Stromal cell of bone marrow (primary cell): Measurements from ENCODE around the gene HLA-DMB.
A peak's percentile ranks its signal among the peaks of the same experiment; 100 is the strongest.
"Not testable (repeated sequence)": the region's sequence is repeated elsewhere in the genome, so short reads cannot be mapped to it uniquely, and the experiment has no call there.

Source experiments
- DNase-seq: peaks from one replicate; pipeline ENCODE4 v3.0.0-alpha.2; 2012; ENCODE audit warnings: low read depth

The HLA-DMB gene

DNA sequence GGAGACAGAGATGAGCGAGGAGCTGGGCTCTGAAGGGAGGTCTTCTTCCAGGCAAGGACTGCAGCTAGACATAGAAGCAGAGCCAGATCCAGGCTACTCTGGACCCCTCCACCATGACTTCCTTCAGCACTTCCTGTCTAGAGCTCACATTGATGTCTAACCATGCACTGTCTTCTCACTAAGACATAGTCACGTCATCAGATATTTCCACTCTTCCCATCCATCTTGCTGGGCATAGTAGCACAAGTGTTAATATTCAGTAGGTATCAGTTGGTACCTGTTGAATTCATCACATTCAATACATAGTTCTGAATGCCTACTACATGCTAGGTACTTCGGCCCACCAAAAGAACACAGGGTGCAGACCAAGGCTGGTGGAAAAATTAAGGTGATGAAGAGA is 9.2 kb upstream of the HLA-DMB start:
- no peak for DNase-seq

DNA sequence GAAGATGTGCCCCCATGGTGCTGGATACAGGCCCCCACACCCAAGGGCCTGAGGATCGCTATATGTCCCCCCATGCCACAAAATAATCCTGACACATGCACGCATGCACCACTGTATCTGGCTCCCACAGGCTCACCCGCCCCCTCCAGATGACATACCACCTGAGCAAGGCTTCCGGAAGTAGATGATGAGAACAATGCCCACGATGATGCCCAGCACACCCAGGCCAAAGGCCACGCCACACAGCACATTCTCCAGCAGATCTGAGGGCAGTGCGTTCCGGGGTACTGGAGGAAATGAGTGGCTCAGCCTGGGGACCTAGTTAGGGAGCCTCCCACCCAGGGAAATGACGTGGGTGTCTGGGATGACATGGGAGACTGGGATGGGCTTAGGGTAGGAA is 8.3 kb upstream of the HLA-DMB start:
- no peak for DNase-seq

DNA sequence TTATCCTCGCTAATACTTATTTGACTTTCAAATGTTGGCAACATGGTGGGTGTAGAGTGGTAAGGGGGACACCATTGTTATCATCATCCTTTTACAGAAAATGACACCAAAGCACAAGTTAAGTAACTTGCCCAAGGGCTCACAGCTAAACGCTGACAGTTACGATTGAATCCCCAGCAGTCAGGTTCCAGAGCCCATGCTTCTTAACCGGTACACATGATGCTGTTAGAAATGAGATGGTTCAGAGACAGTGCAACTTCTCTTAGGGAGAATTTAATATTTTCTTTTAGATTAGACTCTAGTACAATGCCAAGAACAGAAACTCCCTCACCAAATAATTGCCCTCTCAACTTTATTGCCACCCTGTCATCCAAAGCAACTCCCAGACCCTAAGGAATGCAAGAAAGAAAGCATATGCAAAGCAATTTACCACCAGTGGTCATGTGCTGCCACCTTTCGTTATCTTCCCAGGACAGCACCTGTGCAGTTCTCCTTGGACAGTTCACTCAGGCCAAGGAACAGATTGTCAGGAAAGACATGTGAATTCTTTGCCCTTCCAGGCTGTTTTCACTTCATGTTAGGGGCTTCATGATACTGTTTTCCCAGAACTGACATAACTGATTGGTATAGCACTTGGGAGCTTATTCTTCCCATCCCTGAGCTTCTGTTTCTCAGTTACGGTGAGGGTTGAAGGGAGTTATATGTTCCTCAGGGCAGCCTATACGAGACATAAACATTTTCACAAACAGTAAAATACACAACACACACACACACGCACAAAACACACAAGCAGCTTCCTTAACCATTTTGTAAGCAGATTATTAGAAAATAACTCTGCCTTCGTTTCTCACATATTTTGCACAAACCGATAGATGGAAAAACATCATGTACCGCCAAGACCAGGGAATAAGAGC is 7.0 kb upstream of the HLA-DMB start:
- no peak for DNase-seq

DNA sequence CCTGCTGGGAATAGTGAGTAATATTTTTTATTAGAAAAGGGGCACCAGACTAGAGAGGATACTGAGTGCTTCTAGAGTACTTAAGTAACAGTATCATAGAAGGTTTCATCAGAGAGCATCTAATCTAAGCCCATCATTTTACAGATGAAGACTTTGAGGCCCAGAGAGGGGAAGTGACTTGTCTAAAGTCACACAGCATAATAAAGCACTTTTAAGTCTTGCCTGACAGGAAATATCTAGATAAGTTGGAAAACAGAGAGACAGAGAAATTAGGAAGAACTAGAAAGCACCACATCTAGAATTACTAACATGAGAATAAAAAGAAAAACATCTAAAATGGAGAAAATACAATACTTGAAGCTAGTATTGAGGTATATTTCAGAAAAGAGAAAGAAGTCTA is 6.1 kb upstream of the HLA-DMB start:
- no peak for DNase-seq

DNA sequence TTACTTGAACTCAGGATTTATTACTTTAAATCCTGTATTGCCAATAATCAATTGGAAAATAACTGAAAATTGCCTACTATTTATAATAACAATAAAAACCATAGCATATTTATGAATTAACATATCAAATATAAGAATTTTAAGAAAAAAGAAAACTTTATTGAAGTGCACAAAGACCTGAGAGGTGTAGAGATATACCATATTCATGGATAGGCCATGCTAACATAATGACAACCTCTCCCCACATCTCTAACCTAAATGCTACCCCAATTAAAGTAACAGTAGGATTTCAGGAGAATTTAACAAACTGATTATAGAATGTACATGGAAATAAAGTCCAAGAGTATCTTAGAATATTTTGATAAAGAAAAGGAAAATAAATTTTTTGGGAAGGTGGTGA is 5.1 kb upstream of the HLA-DMB start:
- no peak for DNase-seq

DNA sequence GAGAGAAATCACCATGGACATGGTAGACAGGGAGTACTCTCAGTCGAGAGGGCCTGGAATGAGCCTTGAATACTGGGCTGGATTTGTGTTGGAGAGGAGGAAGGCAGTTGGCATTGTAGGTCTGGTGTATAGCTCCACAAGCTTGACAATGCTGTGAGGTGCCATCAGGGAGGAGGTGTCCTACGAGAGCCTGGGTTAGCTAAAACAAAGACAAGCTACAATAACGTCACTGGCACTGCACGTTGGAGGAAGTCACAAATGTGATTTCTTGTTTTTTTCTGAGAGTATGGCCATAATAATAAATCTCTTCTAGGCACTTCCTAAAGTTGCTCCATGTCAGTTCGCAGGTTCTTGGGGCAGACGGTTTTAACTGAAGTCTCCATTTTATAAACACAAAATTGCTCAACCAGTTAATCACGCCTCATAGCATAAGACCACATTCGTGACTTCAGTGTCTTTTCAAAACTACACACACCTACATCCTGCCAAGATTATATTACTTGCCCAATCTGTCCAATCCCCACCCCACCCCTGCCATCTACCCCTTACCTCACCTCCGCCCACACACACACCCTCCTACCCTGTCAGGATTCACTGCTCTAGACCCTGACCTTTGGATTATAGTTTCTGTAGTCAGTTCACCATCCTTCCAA is 4.4 kb upstream of the HLA-DMB start:
- DNase-seq, result no peak

DNA sequence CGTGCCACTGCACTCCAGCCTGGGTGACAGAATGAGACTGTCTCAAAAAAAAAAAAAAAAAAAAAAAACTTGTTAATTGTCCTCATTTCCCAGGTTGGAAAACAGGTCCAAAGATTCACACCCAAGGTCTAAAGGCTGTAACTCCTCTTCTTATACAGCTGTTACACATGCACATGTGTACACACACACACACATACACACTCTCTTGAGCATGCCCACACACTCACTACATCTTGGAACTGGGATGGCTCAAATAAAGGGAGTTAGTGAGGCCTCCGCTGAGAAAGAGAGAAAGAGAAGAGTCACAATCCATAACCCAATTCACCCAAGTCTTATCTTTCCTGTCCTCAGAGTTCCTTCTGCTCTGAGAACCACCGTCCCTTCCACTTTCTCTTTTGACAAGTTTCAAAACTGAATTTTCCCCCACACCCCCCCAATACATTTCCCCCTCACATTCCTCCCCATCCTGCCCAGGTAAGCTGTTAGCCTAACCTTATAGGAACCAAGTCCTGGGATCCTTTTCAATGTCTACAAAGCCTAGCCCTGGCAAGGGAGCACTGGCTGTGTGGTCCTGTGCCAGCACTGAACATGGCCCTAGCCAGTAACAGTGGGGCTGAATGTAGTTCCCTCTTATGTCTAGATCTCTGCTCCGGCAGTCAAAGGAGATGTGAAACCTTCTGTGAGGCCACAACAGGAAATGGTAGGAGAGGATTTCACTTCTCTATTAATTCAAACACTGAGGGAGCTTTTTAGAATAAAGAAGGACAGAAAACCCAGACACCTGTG is 3.2 kb upstream of the HLA-DMB start:
- no peak for DNase-seq

DNA sequence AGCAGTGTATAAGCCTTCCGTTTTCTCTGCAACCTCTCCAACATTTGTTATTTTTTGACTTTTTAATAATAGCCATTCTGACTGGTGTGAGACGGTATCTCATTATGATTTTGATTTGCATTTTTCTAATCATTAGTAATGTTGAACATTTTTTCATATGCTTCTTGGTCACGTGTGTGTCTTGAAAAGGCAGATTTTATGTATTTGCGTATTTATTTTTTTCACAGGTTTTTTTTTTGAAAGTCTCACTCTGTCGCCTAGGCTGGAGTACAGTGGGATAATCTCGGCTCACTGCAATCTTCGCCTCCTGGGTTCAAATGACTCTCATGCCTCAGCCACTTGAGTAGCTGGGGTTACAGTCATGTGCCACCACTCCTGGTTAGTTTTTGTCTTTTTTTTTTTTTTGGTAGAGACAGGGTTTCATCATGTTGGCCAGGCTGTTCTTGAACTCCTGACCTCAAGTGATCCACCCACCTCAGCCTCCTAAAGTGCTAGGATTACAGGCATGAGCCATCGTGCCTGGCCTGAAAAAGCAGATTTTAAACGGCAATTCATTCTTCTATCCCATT is 1.8 kb upstream of the HLA-DMB start:
- not testable (repeated sequence) for DNase-seq

DNA sequence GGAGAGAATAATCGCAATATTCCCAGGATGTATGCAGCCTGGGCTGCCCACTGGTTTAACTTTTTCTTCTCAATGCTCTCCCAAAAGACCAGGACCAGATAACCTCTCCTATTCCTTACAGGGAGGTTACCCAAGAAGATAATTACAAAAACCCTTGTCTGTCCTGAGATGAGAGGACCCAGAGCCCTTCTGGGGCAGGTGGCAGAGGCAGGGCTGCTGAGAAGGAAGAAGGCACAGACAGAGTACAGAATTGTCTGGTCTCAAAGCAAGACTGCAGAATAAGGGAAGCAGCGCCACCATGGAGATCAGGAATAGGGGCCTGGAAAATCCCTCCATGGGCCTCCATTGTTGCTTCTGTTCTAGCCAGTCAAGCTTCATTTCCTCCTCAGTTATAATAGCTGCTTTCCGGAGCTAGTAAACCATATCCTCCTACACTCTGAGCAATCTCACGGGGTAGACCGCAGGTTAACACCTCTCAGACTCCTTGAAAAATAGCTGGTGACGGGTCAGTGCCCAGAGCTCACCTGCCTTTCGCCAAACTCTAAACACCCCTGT is 463 bp upstream of the HLA-DMB start:
- DNase-seq, result no peak

DNA sequence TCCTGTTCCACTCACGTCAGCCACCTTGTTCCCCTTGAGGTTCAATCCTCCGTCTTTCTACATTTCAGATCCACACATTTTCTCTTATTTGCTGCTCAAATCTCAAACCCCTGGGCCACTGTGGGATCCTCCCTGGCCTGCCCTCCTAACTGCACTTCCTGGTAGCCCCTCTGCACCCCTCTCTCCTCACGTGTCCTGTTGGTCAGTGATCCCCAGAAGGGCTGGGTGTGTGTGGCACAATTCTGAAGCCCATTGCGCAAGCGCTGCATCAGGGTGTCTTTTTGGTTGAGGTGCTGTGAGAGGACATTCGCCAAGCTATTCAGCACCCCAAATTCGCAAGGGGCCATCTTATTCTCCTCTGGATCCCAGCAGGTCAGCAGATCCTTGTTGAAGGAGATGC is 2.3 kb downstream of the HLA-DMB start:
- DNase-seq, result no peak

DNA sequence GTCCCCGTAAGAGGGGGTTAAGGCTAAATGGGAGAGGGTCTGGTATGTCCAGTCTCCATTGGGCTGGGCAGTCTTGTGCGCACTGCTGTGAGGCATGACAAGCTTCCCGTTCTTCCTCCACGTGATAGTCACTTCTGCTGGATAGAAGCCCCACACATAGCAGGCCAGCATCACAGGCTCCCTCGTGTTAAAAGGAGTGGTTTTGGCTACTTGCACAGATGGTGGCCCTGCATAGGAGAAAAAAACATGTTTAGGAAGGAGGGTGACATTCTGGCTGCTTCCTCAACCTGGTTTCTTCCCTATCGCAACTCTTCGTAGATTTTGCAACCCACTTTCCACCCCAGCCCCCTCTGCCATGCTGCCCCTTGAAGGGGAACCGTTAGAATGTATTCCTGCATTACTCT is 3.6 kb downstream of the HLA-DMB start:
- DNase-seq, result no peak

DNA sequence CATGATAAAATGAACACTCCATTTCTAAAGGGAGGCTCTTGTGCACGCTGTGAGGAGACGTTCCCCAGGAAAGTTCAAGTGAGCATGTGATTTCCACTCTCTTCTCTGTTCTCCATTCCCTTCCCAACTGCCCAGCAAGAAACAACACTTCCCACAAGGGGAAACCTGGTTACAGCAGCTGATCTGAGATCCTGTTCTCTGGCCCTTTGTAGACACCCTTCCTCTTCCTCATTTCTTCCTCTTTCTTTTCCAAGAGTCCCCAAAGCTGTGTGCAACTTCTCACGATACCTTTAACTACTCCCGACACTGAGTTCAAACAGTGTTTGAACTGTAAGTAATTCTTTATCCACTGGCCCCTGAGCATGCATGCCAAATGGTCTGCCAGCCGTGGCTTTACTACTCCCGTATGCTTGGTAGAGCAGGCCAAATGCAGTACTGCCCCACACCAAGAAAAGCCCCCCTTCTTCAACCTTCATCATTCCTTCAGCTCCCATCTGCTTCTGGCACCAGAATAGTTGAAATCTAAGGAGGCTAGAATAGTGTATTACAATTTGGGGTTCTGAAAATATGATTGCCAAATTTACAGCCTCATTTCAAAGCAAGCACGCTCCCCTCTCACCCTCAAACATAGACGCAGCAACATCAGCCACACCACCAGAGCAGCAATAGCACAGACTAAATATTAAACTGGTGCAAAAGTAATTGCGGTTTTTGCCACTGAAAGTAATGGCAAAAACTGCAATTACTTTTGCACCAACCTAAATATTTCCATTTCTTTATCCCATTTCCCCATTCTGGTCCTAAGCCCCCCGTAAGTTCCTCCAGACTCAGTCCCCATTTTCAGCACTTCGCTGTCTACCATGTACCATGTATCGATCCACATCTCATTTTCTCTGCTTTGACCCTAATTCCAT is 4.3 kb downstream of the HLA-DMB start:
- no peak for DNase-seq

DNA sequence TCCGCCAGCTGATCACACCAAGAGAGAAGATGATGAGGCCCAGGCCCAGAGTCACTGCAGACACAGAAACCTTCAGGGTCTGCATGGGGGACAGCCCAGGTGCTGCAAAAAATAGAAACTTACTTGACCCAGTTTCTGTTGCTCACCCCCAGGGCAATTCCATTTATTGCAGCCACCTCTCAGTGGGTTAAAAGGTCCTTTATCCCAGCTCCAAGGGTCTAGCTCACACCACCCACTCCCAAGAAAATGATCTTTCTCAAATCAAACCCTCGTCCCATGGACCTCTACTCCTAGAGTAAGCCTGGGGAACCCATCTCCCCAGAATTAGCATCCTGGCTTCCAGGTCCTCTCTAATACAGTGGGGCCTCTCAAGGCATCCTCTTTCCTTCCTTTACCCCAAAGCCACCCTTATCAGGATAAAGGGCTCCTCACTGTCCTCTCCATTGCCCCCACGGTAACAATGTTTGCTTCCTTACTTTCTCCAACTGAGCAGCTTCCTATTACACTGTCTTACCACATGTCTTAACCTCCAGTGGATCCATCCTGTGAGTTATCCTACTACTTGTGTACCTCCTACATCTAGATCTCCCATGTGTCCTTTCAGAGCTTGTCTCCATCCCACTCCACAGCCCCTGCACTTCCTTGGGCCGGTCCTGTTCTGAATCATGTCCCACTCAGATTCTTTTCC is 5.1 kb downstream of the HLA-DMB start:
- DNase-seq, result no peak

DNA sequence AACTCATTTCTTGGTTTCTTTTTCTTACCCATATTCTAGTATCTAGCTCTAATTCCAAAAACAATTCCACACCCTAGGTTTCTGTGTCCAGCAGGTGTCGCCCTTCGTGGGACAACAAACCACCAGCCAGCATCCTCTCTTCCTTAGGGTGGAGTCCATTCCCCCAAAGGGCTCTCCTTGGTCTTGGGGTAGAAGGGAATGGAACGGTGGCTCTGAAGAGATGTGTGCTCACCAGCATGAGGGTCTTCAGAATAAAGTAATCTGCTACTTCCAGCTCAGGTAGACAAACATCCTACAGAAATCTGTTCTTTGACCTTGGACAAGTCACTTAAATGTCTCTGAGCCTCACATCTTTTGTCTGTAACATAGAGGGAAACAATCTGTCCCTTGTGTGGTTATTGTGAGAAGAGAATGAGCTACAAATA is 7.2 kb downstream of the HLA-DMB start:
- DNase-seq, result peak; percentile 62

DNA sequence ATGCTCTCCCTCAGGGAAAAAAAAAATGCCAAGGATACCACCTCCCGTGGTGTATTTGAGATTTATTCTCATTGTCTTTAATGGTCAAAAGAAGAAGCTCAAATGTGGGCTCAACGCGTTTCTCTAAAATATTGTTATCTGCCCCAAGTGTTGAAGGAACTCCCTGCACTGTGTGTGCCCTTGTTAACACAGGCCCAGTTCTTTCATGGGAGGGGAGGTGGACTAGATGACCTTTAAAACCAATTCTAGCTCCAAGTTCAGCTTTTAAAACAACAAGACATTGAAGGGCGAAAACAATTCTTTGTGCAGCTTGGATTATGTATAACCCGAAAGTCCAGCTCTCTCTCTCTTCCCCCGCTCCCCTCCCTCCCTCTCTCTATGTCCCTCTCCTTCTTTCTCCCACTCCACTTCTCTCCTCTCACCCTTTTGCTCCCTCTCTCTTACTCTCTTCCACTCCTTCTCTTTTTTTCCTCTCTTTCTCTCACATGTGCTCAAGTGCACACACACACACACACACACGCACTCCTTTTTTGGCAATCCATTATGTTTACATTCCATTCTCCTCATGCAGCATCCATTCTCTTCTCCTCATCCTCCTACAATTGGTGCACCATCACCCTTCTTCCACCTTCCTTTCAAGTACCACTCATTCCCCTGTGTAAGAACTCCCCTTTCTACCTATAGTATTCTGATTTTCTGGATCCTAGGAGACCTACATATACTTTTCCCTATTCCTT is 8.5 kb downstream of the HLA-DMB start:
- no peak for DNase-seq

DNA sequence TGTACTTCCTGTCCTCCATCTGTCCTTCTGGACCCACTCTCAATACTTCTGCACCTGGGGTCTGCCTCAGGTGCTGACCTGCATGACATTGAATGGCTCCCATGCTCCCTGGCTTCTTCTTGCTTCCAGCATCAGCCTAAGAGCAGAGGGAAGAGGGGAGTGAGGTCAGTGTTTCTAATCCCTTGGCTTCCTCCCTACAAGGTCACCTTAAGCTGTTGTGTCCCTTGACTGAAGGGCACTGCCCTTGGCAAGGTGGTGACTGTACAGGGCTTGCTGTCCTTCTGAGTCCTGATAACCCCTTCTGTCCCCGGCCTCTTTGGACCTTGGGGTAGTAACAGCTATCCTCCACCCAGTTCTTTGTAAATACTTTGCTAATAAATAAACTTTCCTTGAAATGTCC is 9.6 kb downstream of the HLA-DMB start:
- no peak for DNase-seq

DNA sequence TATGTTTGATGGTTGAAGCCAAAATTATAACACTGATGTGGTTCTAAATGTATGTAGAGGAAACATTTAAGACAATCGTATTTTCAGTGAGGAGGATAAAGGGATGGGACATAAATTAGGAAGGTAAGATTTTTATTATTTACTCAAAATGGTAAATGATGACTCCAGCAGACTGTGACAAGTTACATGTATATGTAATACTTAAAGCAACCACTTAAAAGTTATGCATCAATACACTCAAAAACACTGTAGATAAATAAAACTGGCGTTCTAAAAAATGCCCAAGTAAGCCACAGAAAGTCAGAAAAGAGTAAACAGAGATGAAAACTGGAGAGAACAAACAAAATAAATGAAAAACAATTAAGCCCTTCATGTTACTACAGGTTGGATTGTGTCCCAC is 18.7 kb downstream of the HLA-DMB start:
- DNase-seq, result no peak

DNA sequence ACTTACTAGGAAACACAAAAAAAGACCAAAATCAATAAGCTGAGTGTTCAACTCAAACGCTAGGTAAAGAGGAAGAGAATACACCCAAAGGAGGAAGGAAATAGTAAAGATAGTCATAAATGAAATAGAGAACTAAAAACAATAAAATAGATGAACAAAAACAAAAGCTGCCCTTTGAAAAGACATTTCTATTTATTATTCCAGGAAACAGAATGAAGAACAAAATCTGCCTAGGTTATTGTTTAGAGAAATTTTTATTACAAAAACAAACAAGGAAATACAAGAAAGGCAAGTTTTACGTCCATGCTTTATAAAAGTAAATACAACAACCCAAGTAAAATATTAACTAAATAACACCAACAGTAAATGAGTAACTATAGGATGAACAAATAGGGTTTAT is 20.1 kb downstream of the HLA-DMB start:
- DNase-seq, result no peak

DNA sequence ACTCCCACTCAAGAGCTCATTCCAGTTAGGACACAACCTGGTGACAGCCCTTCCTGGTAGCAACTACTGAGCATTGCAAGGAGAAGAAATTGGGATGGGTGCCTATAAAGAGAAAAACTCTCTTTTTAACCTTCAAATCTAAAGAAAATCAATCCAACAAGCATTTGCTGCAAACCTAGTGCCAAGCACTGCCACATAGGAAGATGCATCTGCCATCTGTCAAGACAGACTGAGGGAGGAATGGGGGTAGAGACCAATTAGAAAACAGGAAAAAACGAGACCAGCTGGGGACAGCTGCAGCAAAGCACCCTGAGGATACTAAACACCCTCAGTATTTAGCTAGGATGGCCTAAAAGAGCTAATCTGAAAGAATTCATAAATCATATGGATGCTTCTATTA is 27.9 kb downstream of the HLA-DMB start:
- DNase-seq, result no peak

DNA sequence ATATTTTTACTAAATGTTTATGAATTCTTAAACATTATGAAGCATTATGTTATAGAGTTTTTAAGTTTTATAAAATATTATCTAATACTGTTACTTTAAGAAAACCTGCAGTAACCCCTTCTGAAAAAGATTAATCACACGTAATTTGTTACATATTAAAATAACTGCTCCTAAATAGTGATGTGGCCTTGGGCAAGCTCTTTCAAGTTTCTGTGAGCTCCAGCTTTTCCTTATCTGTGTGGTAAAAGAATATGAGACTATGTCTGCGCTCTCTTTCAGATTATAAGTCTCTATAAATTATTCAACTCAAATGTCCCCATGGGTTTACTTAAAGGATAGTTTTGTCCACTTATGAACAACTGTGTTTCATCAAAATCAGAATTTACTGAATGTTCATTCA is 31.9 kb downstream of the HLA-DMB start:
- no peak for DNase-seq
